IMR-90 (cell line): ENCODE measurements around the gene PDCD2. TPM values are rescaled to one million over a fixed set of nuclear protein-coding genes. Genes with fewer than 3 reads are reported as not detected.

Experiments
- ATAC-seq: fragments of 200-7000 bp; cut with Tn5 transposase; 2 replicates; pipeline ENCODE4 v1.9.1; 2020; ENCODE audit warnings: low read depth, mild to moderate bottlenecking, moderate library complexity
- BruUV-seq: library from RNA; stranded (reverse); fragments of 400-500 nt; replicated peaks from 2 replicates; lab custom pipeline; 2021; lab: Mats Ljungman, UMichigan
- CTCF ChIA-PET: fragments of 300-600 bp; formaldehyde crosslinking; extraction: SDS; loops from one replicate; lab custom pipeline; 2021; ENCODE audit warnings: antibody characterized with exemption; lab: Yijun Ruan, JAX
- POLR2A ChIA-PET: fragments of 300-600 bp; sonication (Branson Sonifier 250); formaldehyde crosslinking; loops from one replicate; lab custom pipeline; 2022; ENCODE audit warnings: antibody characterized with exemption; ENCODE audit not compliant: unreplicated experiment; lab: Charles Lee
- DNase-seq: peaks from one replicate; pipeline ENCODE4 v3.0.0; 2013
- H2AFZ ChIP-seq: replicated peaks from 2 replicates; pipeline ENCODE3; 2013; ENCODE audit warnings: low read length, mild to moderate bottlenecking; ENCODE audit not compliant: poor library complexity
- H2AK5ac ChIP-seq: 2 replicates; pipeline ENCODE4 v1.6.1; 2013; ENCODE audit warnings: low read depth, low read length, inconsistent platforms
- H2AK9ac ChIP-seq: replicated peaks from 2 replicates; pipeline ENCODE3; 2013; ENCODE audit warnings: mild to moderate bottlenecking, low read depth, low read length, moderate library complexity; ENCODE audit not compliant: poor library complexity
- H2BK120ac ChIP-seq: 2 replicates; pipeline ENCODE4 v1.6.1; 2013; ENCODE audit warnings: low read depth, low read length, inconsistent platforms
- H2BK15ac ChIP-seq: 3 replicates; pipeline ENCODE4 v1.6.1; 2013; ENCODE audit warnings: low read depth, low read length, inconsistent platforms
- H2BK20ac ChIP-seq: 2 replicates; pipeline ENCODE4 v1.6.1; 2013; ENCODE audit warnings: low read depth, mild to moderate bottlenecking, inconsistent platforms, low read length, moderate library complexity
- H2BK5ac ChIP-seq: 2 replicates; pipeline ENCODE4 v1.6.1; 2013; ENCODE audit warnings: mild to moderate bottlenecking, low read depth, low read length, inconsistent platforms; ENCODE audit not compliant: poor library complexity, severe bottlenecking
- H3K14ac ChIP-seq: replicated peaks from 2 replicates; pipeline ENCODE4 v1.6.1; 2013; ENCODE audit warnings: low read depth, low read length, inconsistent platforms
- H3K18ac ChIP-seq: 2 replicates; pipeline ENCODE4 v1.6.1; 2013; ENCODE audit warnings: low read depth, low read length, control low read depth
- H3K23ac ChIP-seq: 2 replicates; pipeline ENCODE4 v1.6.1; 2013; ENCODE audit warnings: low read depth, low read length, inconsistent platforms
- H3K27ac ChIP-seq: 2 replicates; pipeline ENCODE4 v1.5.1; 2013; ENCODE audit warnings: mild to moderate bottlenecking, control low read depth, low read length; ENCODE audit not compliant: insufficient read depth
- H3K27me3 ChIP-seq: 2 replicates; pipeline ENCODE4 v1.6.1; 2013; ENCODE audit warnings: low read length; ENCODE audit not compliant: control insufficient read depth, insufficient read depth
- H3K36me3 ChIP-seq: 2 replicates; pipeline ENCODE4 v1.6.1; 2013; ENCODE audit warnings: low read length, mixed read lengths; ENCODE audit not compliant: control insufficient read depth, insufficient read depth
- H3K4ac ChIP-seq: 2 replicates; pipeline ENCODE4 v1.6.1; 2013; ENCODE audit warnings: low read depth, low read length, inconsistent platforms
- H3K4me1 ChIP-seq: 2 replicates; pipeline ENCODE4 v1.6.1; 2013; ENCODE audit warnings: low read length, mixed read lengths; ENCODE audit not compliant: control insufficient read depth, insufficient read depth
- H3K4me2 ChIP-seq: 2 replicates; pipeline ENCODE4 v1.6.1; 2013; ENCODE audit warnings: low read depth, mild to moderate bottlenecking, control low read depth, low read length, moderate library complexity
- H3K4me3 ChIP-seq: 2 replicates; pipeline ENCODE4 v1.5.1; 2013; ENCODE audit warnings: low read depth, mild to moderate bottlenecking, control low read depth, low read length, moderate library complexity; ENCODE audit not compliant: insufficient read depth
- H3K56ac ChIP-seq: 2 replicates; pipeline ENCODE4 v1.6.1; 2013; ENCODE audit warnings: low read length, inconsistent platforms; ENCODE audit not compliant: insufficient read depth; ENCODE audit errors: extremely low read depth
- H3K79me1 ChIP-seq, 2 experiments: 2 replicates each; pipeline ENCODE4 v1.6.1; 2013; ENCODE audit warnings: low read length in 2 of 2, inconsistent platforms in 1 of 2, low read depth in 1 of 2
- H3K9ac ChIP-seq: 2 replicates; pipeline ENCODE4 v1.6.1; 2013; ENCODE audit warnings: low read depth, low read length, control low read depth
- H3K9me1 ChIP-seq: 2 replicates; pipeline ENCODE4 v1.6.1; 2013; ENCODE audit warnings: low read length, inconsistent platforms; ENCODE audit not compliant: insufficient read depth
- H3K9me3 ChIP-seq: 2 replicates; pipeline ENCODE4 v1.6.1; 2013; ENCODE audit warnings: low read length; ENCODE audit not compliant: control insufficient read depth, insufficient read depth
- H4K20me1 ChIP-seq: 2 replicates; pipeline ENCODE4 v1.6.1; 2013; ENCODE audit warnings: low read length, inconsistent platforms; ENCODE audit not compliant: insufficient read depth
- H4K5ac ChIP-seq: 2 replicates; pipeline ENCODE4 v1.6.1; 2013; ENCODE audit warnings: mild to moderate bottlenecking, low read depth, low read length, control low read depth
- H4K8ac ChIP-seq, 2 experiments: 2 replicates each; pipeline ENCODE4 v1.6.1; 2013; ENCODE audit warnings: low read depth in 2 of 2, low read length in 2 of 2, control low read depth in 1 of 2, inconsistent platforms in 1 of 2
- H4K91ac ChIP-seq: 2 replicates; pipeline ENCODE4 v1.6.1; 2013; ENCODE audit warnings: low read depth, low read length, inconsistent platforms; ENCODE audit not compliant: insufficient read depth
- BHLHE40 ChIP-seq: fragments of 150-350 bp; IDR thresholded peaks from 2 replicates; pipeline ENCODE4 v1.6.1; 2016; ENCODE audit warnings: mild to moderate bottlenecking, low read depth, low read length
- CEBPB ChIP-seq: IDR thresholded peaks from 2 replicates; pipeline ENCODE4 v1.6.1; 2012; ENCODE audit warnings: low read depth, low read length, improper control_type of control experiment
- CHD1 ChIP-seq: IDR thresholded peaks from 2 replicates; pipeline ENCODE4 v1.6.1; 2012; ENCODE audit warnings: low read depth, low read length, improper control_type of control experiment
- CTCF ChIP-seq: conservative IDR thresholded peaks from 2 replicates; pipeline ENCODE4 v1.5.1; 2012; ENCODE audit warnings: mild to moderate bottlenecking, low read depth, low read length, improper control_type of control experiment
- ELK1 ChIP-seq: fragments of 150-350 bp; IDR thresholded peaks from 2 replicates; pipeline ENCODE4 v1.6.1; 2016; ENCODE audit warnings: low read depth, mild to moderate bottlenecking, low read length, moderate library complexity, borderline replicate concordance
- FOS ChIP-seq: fragments of 150-350 bp; IDR thresholded peaks from 2 replicates; pipeline ENCODE4 v1.6.1; 2016; ENCODE audit warnings: low read depth, low read length
- MAFK ChIP-seq: IDR thresholded peaks from 2 replicates; pipeline ENCODE4 v1.6.1; 2012; ENCODE audit warnings: low read depth, low read length, improper control_type of control experiment
- MAZ ChIP-seq: IDR thresholded peaks from 2 replicates; pipeline ENCODE4 v1.6.1; 2012; ENCODE audit warnings: low read depth, mild to moderate bottlenecking, low read length, improper control_type of control experiment, moderate library complexity, borderline replicate concordance
- MXI1 ChIP-seq: IDR thresholded peaks from 2 replicates; pipeline ENCODE4 v1.6.1; 2012; ENCODE audit warnings: low read depth, mild to moderate bottlenecking, low read length, moderate library complexity, borderline replicate concordance
- NFE2L2 ChIP-seq: fragments of 150-350 bp; IDR thresholded peaks from 2 replicates; pipeline ENCODE4 v1.6.1; 2016; ENCODE audit warnings: low read depth, mild to moderate bottlenecking, low read length
- POLR2A ChIP-seq: IDR thresholded peaks from 2 replicates; pipeline ENCODE4 v1.6.1; 2012; ENCODE audit warnings: mild to moderate bottlenecking, low read depth, low read length
- RAD21 ChIP-seq: IDR thresholded peaks from 2 replicates; pipeline ENCODE4 v1.6.1; 2012; ENCODE audit warnings: low read length, improper control_type of control experiment
- RCOR1 ChIP-seq: IDR thresholded peaks from 2 replicates; pipeline ENCODE4 v1.6.1; 2012; ENCODE audit warnings: mild to moderate bottlenecking, low read length, improper control_type of control experiment; ENCODE audit not compliant: insufficient replicate concordance
- RFX5 ChIP-seq: IDR thresholded peaks from 2 replicates; pipeline ENCODE4 v1.8.0; 2012; ENCODE audit warnings: low read depth, mild to moderate bottlenecking, low read length, moderate library complexity
- SMC3 ChIP-seq: fragments of 150-350 bp; IDR thresholded peaks from 2 replicates; pipeline ENCODE4 v1.6.1; 2016; ENCODE audit warnings: low read depth, mild to moderate bottlenecking, antibody characterized with exemption, low read length, moderate library complexity
- USF2 ChIP-seq: fragments of 150-350 bp; IDR thresholded peaks from 2 replicates; pipeline ENCODE4 v1.6.1; 2017; ENCODE audit warnings: mild to moderate bottlenecking, antibody characterized with exemption, low read length, low read depth
- WGBS, 2 experiments: methylation state at CpG; one replicate each; pipeline versions ENCODE4 v1.1.5 to v1.1.7; 2013; ENCODE audit warnings: missing lambda C conversion rate in 2 of 2; ENCODE audit not compliant: insufficient read length in 1 of 2; ENCODE audit errors: extremely low coverage in 2 of 2; 5-methylcytosine and 5-hydroxymethylcytosine counted together
- dilution Hi-C: fragments of 300-500 bp; cut with HindIII; formaldehyde crosslinking; loops from one replicate; pipeline ENCODE4 v1.14.3; 2018; ENCODE audit warnings: low sequenced_read_pairs; ENCODE audit not compliant: unreplicated experiment
- in situ Hi-C: fragments of 300-500 bp; cut with MboI; formaldehyde crosslinking; loops from 3 replicates; pipeline ENCODE4 v1.14.3; 2019; ENCODE audit warnings: low sequenced_read_pairs, inconsistent platforms, mixed read lengths
- intact Hi-C: fragments of 100-400 bp; cut with micrococcal nuclease; formaldehyde crosslinking; loops from 2 replicates; pipeline ENCODE4 v1.10.0; 2022
- polyA plus RNA-seq, 3 experiments: library from polyadenylated mRNA; depleted of rRNA; stranded (reverse); fragments of >200 nt; gene quantifications; 2 replicates each; pipeline ENCODE4 v1.2.3, GENCODE V29; 2012; ENCODE audit warnings: low replicate concordance in 1 of 3
- total RNA-seq: library from RNA; depleted of rRNA; stranded (reverse); fragments of >200 nt; gene quantifications from 2 replicates; pipeline ENCODE4 v1.2.3, GENCODE V29; 2012

PDCD2 gene
- total and polyA plus RNA-seq, 2 of the 4 experiments (the other 2 are of a cell fraction) = 46.1 to 48.8 TPM

GRCh38 chr6:170590725-170591124, 6.3 kb upstream of the PDCD2 start:
- no peak overlapping the region for H2BK120ac ChIP-seq
- POLR2A ChIA-PET = no interaction called here
- no peak overlapping the region for H4K8ac ChIP-seq
- in situ Hi-C loops (no loop called here), intact Hi-C loops (no loop called here), dilution Hi-C loops (no loop called here)
- H2AK9ac ChIP-seq = no peak overlapping the region
- H3K56ac ChIP-seq = no peak overlapping the region
- BruUV-seq = no TSS peak
- no peak overlapping the region for H3K14ac ChIP-seq
- H2AK5ac ChIP-seq = no peak overlapping the region
- no peak overlapping the region for H3K4ac ChIP-seq
- no peak overlapping the region for H2BK5ac ChIP-seq
- no peak overlapping the region for H2BK15ac ChIP-seq
- no peak for TF ChIP-seq FOS
- TF ChIP-seq RFX5 = no peak
- TF ChIP-seq SMC3 = no peak
- TF ChIP-seq BHLHE40 = no peak
- TF ChIP-seq MAFK = no peak
- TF ChIP-seq MAZ = no peak
- no peak for TF ChIP-seq MXI1
- TF ChIP-seq RAD21 = no peak
- TF ChIP-seq ELK1 = no peak
- TF ChIP-seq CTCF = no peak
- TF ChIP-seq CEBPB = no peak
- TF ChIP-seq USF2 = no peak
- TF ChIP-seq NFE2L2 = no peak
- TF ChIP-seq CHD1 = no peak
- TF ChIP-seq POLR2A = no peak
- no peak for TF ChIP-seq RCOR1
- no peak overlapping the region for H3K23ac ChIP-seq
- no peaks in the 10 kb centered on the region for H3K36me3 ChIP-seq
- no peak overlapping the region for H3K4me2 ChIP-seq
- no peak overlapping the region for H2BK20ac ChIP-seq
- H3K27me3 ChIP-seq = no peaks in the 10 kb centered on the region
- CTCF ChIA-PET = no interaction called here
- H3K79me1 ChIP-seq = no peaks in the 10 kb centered on the region
- no peak overlapping the region for H4K5ac ChIP-seq
- no peak overlapping the region for H3K18ac ChIP-seq
- H2AFZ ChIP-seq = no peak overlapping the region
- H3K27ac ChIP-seq = no peak overlapping the region
- no peaks in the 10 kb centered on the region for H3K9me1 ChIP-seq
- no peaks in the 10 kb centered on the region for H4K20me1 ChIP-seq
- H3K9me3 ChIP-seq = peaks cover 1% of the 10 kb centered on the region; the same call in 1 of the 2 replicates
- ATAC-seq (no peak), DNase-seq (no peak)
- H4K91ac ChIP-seq = no peak overlapping the region
- no peak overlapping the region for H3K9ac ChIP-seq
- H3K4me1 ChIP-seq = no peaks in the 10 kb centered on the region
- no CpG with 5 or more reads among the region's 1 CpG for whole genome bisulfite sequencing, 2 experiments
- no peak overlapping the region for H3K4me3 ChIP-seq
